Activated gamma-delta T cell (primary cell): Measurements from ENCODE around the gene HP1BP3.

Experiments used
- DNase-seq: peaks from one replicate; lab custom pipeline; 2025; lab: John Stamatoyannopoulos, UW

HP1BP3 gene

GRCh38 chr1:20712215-20712577, 74.9 kb downstream of the HP1BP3 start:
- DNase-seq: no peak

GRCh38 chr1:20711285-20712214, 75.6 kb downstream of the HP1BP3 start:
- DNase-seq: no peak

GRCh38 chr1:20710469-20711284, 76.4 kb downstream of the HP1BP3 start:
- DNase-seq: no peak

GRCh38 chr1:20709868-20710267, 77.2 kb downstream of the HP1BP3 start:
- DNase-seq: no peak

GRCh38 chr1:20708891-20709290, 78.2 kb downstream of the HP1BP3 start:
- no peak for DNase-seq

- no peak for DNase-seq
Measured at GRCh38 chr1:20708057-20708456, 79.0 kb downstream of the HP1BP3 start.

- no peak for DNase-seq
Measured at GRCh38 chr1:20706841-20707240, 80.3 kb downstream of the HP1BP3 start.

GRCh38 chr1:20705203-20705755, 81.8 kb downstream of the HP1BP3 start:
- no peak for DNase-seq

- DNase-seq: no peak
Measured at GRCh38 chr1:20704390-20705202, 82.5 kb downstream of the HP1BP3 start.

GRCh38 chr1:20703124-20703756, 83.9 kb downstream of the HP1BP3 start:
- no peak for DNase-seq

- DNase-seq: no peak
Measured at GRCh38 chr1:20702416-20702815, 84.7 kb downstream of the HP1BP3 start.

GRCh38 chr1:20701847-20702246, 85.3 kb downstream of the HP1BP3 start:
- DNase-seq: no peak

- DNase-seq: no peak
Measured at GRCh38 chr1:20701446-20701845, 85.7 kb downstream of the HP1BP3 start.

GRCh38 chr1:20700636-20701215, 86.4 kb downstream of the HP1BP3 start:
- DNase-seq: no peak

- DNase-seq: no peak
Measured at GRCh38 chr1:20699558-20699957, 87.5 kb downstream of the HP1BP3 start.

GRCh38 chr1:20698195-20698910, 88.8 kb downstream of the HP1BP3 start:
- DNase-seq: no peak

GRCh38 chr1:20697563-20697962, 89.5 kb downstream of the HP1BP3 start:
- no peak for DNase-seq

GRCh38 chr1:20696397-20697333, 90.4 kb downstream of the HP1BP3 start:
- peak; percentile 35 for DNase-seq

- no peak for DNase-seq
Measured at GRCh38 chr1:20695515-20695914, 91.6 kb downstream of the HP1BP3 start.
